HCT116 (cell line): ENCODE measurements around the gene KDSR.

ENCODE experiments used
- ATF3 ChIP-seq: IDR thresholded peaks from 2 replicates; pipeline ENCODE4 v1.6.1; 2012
- CEBPB ChIP-seq: IDR thresholded peaks from 2 replicates; pipeline ENCODE4 v1.6.1; 2012; ENCODE audit warnings: low read depth
- CTCF ChIP-seq, 3 experiments: fragments of 200-600 bp in 1 of 3; sonication (generic) in 1 of 3; IDR thresholded peaks in 2 of 3; conservative IDR thresholded peaks in 1 of 3; 2 replicates each; pipeline ENCODE4 v1.5.1; 2012 to 2017; ENCODE audit warnings: low read depth in 2 of 3, low read length in 2 of 3, antibody characterized with exemption in 1 of 3, borderline replicate concordance in 1 of 3, control low read depth in 1 of 3, mild to moderate bottlenecking in 1 of 3, mixed read lengths in 1 of 3, mixed run types in 1 of 3, moderate library complexity in 1 of 3; ENCODE audit not compliant: insufficient read depth in 1 of 3
- ELF1 ChIP-seq: IDR thresholded peaks from 2 replicates; pipeline ENCODE4 v1.6.1; 2012; ENCODE audit warnings: low read depth, borderline replicate concordance
- EZH2 ChIP-seq: fragments of 200-600 bp; sonication (generic); IDR thresholded peaks from 2 replicates; pipeline ENCODE4 v1.6.1; 2017; ENCODE audit warnings: antibody characterized with exemption, mixed run types
- POLR2A ChIP-seq: IDR thresholded peaks from 2 replicates; pipeline ENCODE4 v1.7.0; 2011; ENCODE audit warnings: borderline replicate concordance; ENCODE audit not compliant: insufficient read depth, insufficient read length; ENCODE audit errors: extremely low read depth
- POLR2AphosphoS5 ChIP-seq: IDR thresholded peaks from 2 replicates; pipeline ENCODE4 v1.6.1; 2011; ENCODE audit warnings: mild to moderate bottlenecking, low read depth, low read length, moderate library complexity
- TCF7L2 ChIP-seq: IDR thresholded peaks from 2 replicates; pipeline ENCODE4 v1.7.0; 2011; ENCODE audit warnings: borderline replicate concordance, inconsistent platforms; ENCODE audit not compliant: insufficient read depth, insufficient read length; ENCODE audit errors: extremely low read depth
- YY1 ChIP-seq: IDR thresholded peaks from 2 replicates; pipeline ENCODE4 v1.6.1; 2011; ENCODE audit warnings: low read length, low read depth, moderate library complexity, mild to moderate bottlenecking; ENCODE audit not compliant: insufficient replicate concordance; ENCODE audit errors: extremely low read depth
- ZNF274 ChIP-seq: fragments of 200-500 bp; sonication (Bioruptor generic); IDR thresholded peaks from 2 replicates; pipeline ENCODE4 v1.6.1; 2014; ENCODE audit warnings: mild to moderate bottlenecking, low read depth, low read length, inconsistent platforms

DNA sequence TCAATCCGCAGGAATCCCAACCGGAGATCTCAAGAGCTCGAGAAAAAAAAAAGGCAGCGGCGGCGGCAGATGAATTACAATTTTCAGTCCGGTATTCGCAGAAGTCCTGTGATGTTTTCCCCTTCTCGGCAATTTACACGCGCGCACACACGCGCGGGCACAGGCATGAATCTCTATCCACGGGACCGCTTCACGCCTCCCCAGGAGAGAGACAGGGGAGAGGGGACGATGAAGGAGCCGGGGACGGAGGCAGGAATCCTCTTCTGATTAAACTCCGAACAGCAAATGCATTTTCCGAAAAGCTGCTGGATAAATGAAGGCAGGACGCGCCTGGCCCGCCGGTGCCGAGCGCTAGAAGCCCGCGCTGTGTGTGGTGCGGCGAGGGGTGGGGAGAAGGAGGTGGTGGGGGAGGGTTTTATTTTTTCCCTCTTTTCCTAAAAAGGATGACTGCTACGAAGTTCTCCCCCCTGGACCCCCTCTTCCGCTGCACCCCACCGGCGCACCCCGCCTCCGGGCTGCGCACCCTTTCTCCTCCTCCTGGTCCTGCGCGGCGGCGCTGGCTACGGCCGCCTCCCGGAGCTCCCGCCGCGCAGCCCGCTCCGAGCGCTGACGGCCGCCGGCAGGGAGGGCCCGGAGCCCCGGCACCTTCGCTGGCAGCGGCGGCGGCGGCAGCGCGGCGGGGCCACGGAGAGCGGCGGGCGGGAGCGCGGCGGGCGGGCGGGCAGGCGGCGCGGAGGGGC, 47.5 kb downstream of the KDSR start, which contains the start of gene BCL2:
- TF ChIP-seq ELF1: no peak
- no peak for TF ChIP-seq POLR2A
- no peak for TF ChIP-seq CTCF (IDR thresholded peaks at IDR 0.05 in 2 of 3, conservative IDR thresholded peaks at IDR 0.05 in 1 of 3; ENCODE audit: borderline replicate concordance in 1 of 3, insufficient read depth in 1 of 3, low read depth in 2 of 3, low read length in 2 of 3)
- TF ChIP-seq CEBPB: no peak
- TF ChIP-seq YY1: no peak
- TF ChIP-seq EZH2: no peak
- no peak for TF ChIP-seq POLR2AphosphoS5
- TF ChIP-seq TCF7L2: no peak
- TF ChIP-seq ATF3: no peak
- no peak for TF ChIP-seq ZNF274
